NCI-H146 treated with DMSO at 0.1 percent for 48 hours (cell line): Measurements from ENCODE around the gene NEK11.

Experiments used
- DNase-seq: peaks from one replicate; lab custom pipeline; 2025; ENCODE audit not compliant: unreplicated experiment; lab: John Stamatoyannopoulos, UW

NEK11 gene

DNA sequence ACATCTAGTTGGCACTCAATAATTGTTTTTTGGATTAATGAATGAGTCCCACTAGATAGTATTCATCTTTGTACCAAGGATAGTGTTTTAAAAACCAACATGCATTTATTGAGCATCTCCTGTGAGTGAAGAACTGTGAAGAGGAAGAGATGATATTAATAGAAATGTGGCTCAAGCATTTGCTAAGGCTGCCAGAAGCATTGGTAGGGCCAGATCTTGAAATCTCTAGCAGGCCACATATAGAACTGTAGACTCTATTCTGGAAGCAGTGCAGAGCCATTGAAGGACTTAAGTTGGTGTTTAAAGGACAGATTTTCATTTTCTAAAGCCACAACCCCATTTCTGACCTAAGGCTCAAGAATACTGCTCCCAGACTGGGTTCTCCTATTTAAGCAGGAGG is 99.0 kb downstream of the NEK11 start:
- no peak for DNase-seq

DNA sequence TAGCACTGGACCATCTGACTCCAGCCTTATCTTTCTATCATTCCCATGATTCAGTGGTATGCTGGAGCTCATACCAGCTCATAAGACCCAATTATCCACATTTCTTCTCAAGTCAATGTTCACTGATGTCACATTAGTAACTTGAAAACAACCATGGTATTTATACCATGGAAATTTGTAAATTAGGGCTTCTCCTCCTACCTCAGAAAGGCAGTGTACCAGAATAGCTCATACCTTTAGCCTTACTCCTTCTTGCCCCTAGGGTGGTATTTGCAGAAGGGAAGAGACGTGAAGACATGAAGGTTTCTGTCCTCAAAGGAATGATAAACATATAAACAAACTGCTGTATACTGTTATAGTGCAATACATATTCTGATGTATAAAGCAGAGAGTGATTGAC is 114.2 kb downstream of the NEK11 start:
- DNase-seq: no peak

DNA sequence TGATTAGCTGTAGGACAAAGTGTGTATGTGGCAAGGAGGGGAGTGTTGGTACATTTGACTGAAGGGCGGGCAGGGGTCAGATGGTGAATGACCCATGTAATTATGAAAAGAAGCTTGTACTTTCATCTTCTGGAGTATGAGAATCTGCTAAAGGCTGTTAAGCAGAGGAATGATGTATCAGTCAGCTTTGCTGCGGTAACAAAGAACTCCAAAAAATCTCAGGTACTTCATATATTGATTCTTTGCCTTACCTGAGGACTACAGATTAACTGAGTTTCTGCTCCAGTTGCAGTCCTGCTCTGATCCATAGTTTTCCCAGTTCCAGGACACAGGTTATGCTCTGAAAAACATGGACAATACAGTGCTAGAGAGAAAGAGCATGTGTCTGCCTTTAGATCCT is 115.1 kb downstream of the NEK11 start:
- DNase-seq: no peak

DNA sequence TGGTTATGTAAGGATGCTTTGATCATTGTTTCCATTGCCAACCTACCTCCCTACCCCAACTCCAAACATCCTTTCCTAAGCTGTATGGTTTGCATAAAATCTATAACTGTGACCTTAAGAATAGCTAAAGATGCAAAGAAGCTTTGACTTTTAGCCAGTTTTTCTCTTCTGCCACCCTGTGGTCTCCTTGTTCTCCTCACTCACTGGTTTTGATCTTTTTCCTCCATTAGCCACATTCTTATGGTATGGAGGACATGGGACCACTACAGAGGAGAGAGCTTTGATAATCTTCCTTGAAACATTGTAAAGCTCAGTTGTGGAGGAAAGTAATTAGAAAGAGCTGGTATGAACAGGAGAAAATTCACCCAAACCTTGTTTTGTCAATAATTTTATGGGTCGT is 115.9 kb downstream of the NEK11 start:
- DNase-seq: no peak

DNA sequence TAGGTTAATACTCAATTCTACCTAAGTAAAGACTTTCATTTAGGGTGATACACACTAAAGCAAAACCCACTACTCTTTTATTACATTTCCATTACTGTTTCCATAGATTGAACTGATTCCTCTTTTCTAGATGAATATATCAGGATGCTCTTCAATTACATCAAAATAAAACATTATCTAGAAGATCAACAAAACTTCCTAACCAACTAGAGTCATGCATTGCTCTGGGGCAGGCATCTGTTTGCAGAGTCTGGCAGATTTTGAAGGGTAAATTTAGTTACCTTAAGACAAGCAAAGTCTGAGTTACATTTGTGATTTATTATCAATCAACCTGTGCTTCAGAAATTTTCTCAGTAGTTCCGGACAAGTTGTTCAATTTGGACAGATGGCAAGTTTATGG is 117.1 kb downstream of the NEK11 start:
- DNase-seq: no peak

DNA sequence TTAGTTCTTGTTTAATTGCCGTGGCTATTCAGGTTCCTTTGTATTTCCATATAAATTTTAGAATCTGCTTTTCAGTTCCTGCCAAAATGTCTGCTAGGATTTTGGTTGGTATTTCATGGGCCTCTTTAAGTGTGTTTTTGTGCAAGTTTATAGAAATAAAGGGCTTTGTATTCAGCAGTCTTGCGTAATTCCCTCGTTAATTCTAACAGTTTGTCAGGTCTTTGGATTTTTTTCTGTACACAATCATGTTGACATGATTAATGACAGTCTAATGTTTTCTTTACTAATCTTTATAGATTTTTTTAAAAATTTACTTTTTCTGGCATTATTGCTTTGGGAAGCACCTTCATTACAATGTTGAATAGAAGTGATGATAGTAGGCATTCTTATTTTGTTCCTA is 120.9 kb downstream of the NEK11 start:
- DNase-seq: no peak

DNA sequence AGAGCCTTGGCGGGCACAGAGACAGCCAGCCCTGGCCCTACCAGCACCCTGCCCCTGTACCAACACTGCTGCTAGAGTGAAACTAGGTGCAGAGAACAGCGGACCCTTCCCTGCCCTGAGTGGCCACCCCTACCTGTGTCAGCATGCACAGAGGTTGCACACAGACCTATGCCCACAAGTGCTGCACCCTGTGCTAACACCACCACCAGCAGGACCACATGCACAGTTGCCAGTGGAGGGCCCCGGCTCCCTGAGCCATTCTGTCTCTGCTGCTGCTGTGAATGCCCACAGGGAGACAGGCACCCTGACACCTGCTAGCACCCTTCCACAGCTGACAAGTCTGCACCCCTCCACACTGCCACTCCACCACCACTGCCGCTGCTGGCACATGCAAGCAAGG is 131.8 kb downstream of the NEK11 start:
- no peak for DNase-seq

DNA sequence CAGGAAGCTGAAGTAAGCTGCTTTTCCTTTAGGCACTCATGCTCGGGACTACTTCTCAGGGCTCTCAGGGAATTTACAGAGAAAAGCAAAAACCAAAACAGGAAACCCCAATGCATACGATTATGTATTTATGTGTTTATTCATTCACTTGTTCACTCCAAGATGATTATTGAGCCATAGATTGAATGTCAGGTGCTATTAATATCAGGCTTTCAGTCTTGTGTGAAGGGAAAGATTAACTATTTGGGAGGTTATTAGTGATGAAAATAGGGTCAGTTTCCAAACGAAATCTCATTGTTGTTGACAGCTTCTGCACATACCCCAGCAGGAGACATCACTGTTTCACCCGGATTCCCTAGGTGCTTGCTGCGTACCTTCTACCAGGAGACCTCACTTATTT is 135.8 kb downstream of the NEK11 start:
- no peak for DNase-seq

DNA sequence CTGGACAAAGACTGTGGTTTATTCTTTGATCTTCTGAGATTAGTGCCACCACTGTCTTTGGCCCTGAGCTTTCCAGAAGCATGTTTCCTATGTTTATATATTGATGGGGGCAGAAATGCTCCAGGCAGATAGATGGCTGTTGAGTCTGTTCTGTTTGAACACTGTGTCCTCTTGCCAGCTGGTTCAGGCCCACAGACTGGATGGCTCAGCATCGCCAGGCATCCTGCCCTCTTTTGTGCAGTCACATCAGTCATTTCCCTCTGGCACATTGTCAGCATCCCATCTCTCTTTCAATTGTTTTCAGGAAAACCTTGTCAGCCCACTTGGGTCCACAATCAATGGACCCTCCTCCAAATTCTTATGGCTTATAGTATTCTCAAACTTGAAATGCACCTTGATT is 141.2 kb downstream of the NEK11 start:
- DNase-seq: no peak

DNA sequence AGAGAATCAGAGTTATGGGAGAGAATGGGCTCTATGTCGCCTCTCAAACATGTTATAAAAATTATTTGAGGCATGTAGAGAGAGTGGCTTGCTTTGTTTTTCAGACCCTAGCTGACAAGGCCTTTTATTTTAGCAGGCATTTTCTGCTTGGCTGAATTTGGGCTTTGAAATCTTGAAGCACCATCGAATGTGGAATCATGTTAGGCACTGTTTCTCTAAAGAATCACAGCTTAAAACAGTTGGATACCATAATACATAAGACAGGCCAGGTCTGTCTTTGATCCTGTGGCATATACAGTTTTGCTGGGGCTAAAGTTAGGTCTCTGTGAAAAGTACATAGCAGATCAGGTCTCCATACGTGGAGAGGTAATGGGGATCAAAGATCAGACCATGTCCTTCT is 142.7 kb downstream of the NEK11 start:
- no peak for DNase-seq

DNA sequence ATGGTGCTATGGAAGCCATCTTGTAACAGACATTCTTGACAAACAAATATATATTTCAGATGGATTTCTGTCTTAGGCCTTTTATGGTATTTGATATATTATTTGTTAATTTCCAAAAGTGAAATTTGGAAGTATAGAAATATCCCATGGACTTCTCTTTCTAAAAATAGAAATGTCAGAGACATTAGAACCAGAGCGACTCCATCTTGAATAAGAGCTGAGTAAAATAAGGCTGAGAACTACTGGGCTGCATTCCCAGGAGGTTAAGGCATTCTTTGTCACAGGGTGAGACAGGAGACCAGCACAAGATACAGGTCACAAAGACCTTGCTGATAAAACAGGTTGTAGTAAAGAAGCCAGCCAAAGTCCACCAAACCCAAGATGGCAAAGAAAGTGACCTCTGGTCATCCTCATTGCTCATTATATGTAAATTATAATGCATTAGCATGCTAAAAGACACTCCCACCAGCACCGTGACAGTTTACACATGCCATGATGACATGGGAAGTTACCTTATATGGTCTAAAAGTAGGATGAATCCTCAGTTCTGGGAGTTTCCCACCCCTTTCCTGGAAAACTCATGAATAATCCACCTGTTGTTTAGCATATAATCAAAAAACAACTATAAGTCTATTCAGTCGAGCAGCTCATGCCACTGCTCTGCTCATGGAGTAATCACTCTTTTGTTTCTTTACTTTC is 146.0 kb downstream of the NEK11 start:
- no peak for DNase-seq

DNA sequence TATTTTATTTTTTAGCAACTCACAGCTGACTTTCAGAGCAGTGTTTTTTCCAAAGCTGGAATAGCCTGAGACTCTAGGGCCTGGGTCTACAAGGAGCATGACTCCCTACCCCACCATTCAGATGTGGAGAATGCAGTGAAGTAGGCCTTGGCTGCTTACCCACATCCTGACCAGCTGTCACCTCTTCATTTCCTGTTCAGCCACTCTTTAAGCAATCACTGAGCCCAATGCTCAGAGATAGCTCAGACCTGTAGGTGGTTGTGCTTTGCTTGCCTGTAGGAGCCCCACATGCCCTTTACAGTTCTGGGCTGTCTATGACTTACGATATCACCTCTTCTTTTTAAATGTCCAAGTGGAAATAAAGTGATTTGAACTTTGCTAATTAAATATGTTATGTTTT is 148.1 kb downstream of the NEK11 start:
- no peak for DNase-seq

DNA sequence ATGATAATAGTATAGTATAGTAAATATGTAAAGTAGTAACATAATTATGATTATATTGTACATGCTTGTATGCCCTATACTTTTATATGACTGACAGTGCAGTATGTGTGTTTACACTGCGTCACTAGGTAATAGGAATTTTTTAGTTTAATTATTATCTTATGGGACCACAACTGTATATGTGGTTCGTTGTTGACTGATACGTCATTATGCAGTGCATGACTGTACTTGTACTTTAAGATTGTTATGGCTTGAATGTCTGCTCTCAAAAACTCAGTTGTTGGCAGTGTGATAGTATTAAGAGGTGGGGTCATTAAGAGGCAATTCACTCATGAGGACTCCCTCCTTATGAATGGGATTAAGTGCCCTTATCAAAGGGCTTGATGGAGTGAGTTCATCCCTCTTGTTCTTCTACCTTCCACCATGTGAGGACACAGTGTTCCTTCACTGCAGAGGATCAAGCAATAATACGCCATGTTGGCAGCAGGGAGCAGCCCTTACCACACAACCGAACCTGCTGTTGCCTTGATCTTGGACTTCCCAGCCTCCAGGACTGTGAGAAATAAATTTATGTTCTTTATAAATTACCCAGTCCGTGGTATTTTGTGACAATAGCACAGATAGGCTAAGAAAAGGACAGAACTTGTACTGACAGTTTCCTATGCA is 152.2 kb downstream of the NEK11 start:
- no peak for DNase-seq

DNA sequence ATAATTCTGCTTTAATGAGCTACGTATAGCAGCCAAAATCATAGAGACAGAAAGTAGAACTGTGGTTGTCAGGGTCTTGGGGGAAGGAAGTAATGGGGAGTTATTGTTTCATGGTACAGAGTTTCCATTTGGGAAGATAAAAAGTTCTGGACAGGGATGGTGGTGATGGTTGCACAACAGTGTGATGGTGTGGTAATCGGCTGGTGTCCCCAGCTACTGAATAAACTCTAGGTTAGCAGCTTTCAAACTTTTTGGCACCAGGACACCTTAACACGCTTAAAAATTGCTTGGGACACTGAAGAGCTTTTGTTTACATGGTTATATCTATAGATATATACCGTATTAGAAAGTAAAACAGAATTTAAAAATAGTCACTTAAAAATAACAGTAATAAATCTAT is 166.0 kb downstream of the NEK11 start:
- DNase-seq: no peak

DNA sequence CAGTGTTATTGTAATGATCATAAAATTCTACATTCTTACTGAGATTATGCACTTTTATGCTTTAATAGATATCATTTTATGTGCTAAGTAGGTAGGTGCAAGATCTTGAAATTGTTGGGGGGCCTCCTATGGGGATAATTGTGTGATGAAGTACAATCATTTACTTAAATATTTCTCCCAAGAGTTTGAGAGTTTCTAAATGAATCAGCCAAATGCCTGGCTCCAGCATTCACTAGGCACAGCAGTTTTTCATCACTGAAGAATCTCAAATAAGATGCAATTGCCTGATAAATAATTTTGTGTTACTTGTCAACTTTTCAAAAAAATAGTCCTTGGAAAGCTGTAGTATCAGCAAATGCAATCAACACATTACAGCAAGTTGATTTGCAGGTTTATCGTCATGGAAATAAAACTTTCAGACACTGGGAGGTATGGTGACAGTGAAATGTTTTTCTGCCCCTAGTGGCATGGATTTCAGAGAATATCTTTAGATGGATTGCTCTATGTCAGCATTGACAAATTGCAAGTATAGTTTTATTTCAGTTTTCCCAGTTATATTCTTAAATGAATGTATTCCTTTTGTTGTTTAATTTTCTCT is 167.1 kb downstream of the NEK11 start:
- no peak for DNase-seq

DNA sequence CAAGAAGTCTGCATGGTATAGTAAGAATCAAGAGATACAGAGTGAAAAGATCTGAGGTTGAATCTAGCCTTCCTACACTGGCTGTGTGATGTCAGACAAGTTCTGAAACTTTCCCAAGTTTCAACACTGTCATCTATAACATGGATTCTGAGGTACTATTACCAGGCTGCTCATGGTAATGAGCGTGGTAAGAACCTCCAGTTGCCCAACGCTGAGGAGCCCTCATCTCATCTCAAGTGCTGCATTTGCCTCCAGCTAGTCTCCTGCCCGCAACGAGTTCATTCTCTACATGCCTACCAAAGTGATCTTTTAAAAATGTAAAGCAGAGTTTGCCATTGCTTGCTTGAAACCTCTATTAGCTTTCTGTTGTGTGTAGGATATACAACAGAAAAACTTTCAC is 168.1 kb downstream of the NEK11 start:
- no peak for DNase-seq

DNA sequence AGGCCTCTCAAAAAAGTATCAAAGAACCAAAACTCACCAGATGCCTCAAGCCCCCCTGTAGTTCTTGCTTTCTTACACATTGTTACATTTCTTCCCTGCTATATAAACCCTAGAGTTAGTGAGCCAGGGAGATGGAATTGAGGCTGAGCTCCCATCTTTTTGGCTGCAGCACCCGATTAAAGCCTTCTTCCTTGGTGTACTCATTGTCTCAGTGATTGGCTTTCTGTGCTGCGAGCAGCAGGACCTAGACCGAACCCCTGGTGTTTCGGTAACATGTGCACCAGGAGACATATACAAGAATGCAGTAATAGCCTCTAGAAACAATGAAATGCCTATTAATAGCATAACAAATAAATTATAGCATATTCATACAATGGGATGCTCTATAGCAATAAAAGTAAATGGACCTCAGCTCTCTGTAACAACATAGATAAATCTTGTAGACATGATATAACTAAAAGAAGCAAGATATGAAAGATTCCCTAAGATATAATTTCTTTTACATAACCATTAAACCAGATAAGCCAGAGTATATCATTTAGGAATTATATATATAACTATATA is 174.0 kb downstream of the NEK11 start:
- no peak for DNase-seq

DNA sequence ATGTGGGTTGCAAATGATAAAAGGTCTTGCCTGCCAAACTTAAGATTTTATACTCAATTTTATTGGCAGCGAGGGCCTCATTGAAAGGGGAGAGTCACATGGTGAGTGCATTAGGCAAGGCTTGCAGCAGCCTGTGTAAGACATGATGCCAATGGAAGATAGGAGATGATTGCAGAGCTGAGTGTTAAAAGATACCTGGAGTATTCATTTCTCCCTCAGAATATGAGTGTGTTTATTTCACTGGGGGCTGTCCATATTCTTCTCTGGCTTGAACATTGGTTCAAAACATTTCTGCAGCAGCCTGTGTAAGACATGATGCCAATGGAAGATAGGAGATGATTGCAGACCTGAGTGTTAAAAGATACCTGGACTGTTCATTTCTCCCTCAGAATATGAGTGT is 189.7 kb downstream of the NEK11 start:
- DNase-seq: no peak

DNA sequence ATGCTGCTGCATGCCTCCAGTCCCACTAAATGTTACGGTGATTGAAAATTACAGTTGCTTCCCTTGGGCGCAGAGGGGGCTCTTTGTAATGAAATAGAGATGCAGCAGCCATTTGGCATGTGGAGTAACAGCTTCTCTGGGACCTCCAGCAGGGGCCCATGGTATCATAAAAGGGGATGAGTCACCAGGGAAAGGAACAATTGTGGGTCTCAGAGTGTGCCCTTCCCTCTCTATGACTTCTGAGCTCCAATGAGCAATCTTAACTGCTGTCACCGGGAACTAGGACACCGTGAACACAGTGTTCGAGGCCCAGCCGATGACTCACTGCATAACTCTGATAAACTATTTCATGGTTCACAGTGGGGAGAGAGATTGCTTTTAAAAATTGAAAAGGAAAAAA is 190.1 kb downstream of the NEK11 start:
- DNase-seq: no peak

DNA sequence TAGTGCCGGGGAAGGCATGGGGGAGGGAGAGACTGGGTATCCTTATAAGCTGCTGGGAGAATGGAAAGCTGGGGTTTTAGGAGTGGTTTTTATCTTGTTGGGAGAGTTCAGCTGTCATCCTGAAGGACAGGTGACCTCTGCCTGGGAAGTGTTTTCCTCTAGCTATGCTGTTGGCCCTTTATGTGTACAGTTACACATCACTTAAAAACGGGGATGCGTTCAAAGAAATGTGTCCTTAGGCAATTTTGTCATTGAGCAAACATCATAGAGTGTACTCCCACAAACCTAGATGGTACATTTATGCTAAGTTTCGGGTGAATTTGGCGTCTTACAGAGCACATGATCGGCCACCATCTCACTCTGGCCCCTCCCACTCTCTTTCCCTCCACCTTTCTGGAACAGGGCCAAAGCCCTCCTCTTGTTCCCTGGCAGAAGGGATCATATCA is 190.6 kb downstream of the NEK11 start:
- DNase-seq: peak; percentile 46

DNA sequence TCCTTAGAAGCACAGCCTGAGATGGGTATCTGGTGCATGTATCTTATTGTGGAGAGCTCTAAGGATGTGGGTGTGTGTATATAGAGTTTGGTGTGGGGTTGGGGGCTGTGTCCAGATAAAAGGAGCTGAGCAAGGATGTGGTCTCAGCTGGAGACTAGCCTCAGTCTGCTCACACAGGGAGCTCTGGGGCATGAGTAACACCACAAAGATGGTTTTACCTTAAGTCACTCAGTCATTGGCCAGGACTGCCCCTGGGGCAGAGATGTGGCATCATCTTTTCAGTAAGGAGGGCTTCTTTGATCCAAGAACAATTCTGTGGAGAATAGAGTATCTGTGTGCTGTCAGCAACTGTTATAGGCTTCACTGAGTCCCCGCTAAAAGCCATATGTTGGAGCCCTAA is 191.5 kb downstream of the NEK11 start:
- no peak for DNase-seq

DNA sequence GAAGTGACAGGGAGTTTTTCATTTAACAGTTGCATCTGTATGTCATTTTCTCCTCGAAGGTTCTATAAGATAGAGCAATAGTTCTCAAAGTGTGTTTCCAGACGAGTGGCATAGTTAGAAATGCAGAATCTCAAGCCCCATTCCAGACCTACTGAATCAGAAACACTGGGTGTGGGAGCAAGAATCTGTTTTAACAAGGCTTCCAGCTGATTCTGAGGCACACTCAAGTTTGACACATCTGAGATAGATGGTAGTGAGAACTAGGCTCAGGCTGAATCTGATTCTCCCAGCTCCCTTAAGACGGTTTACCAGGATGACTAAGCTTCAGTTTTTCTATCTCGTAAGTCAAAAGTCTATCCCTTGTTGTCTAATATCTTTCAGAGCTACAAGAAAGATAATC is 195.1 kb downstream of the NEK11 start:
- DNase-seq: no peak
